Subcutaneous abdominal adipose tissue (tissue), 5 donors: Measurements from ENCODE around the gene PEAK3.
A peak's percentile ranks its signal among the peaks of the same experiment; 100 is the strongest.

Source experiments
- H3K27ac ChIP-seq: one replicate; pipeline ENCODE4 v1.7.0; 2013; ENCODE audit warnings: low read depth, mild to moderate bottlenecking, inconsistent platforms, low read length, moderate library complexity
- H3K27me3 ChIP-seq, 5 donors: one replicate each; pipeline ENCODE4 v1.7.0; 2013; ENCODE audit warnings: low read length in 5 of 5, inconsistent platforms in 1 of 5; ENCODE audit not compliant: control insufficient read depth in 5 of 5, insufficient read depth in 4 of 5
- H3K36me3 ChIP-seq, 5 donors: one replicate each; pipeline ENCODE4 v1.7.0; 2013; ENCODE audit warnings: low read length in 5 of 5; ENCODE audit not compliant: control insufficient read depth in 5 of 5, insufficient read depth in 5 of 5
- H3K4me1 ChIP-seq, 5 donors: one replicate each; pipeline ENCODE4 v1.7.0; 2013; ENCODE audit warnings: low read length in 5 of 5, mild to moderate bottlenecking in 3 of 5, moderate library complexity in 1 of 5; ENCODE audit not compliant: control insufficient read depth in 5 of 5, insufficient read depth in 5 of 5
- H3K4me3 ChIP-seq, 5 donors: one replicate each; pipeline ENCODE4 v1.7.0; 2013; ENCODE audit warnings: low read length in 5 of 5, low read depth in 1 of 5
- H3K9ac ChIP-seq, 5 donors: one replicate each; pipeline ENCODE4 v1.7.0; 2013; ENCODE audit warnings: low read length in 5 of 5, mild to moderate bottlenecking in 4 of 5, moderate library complexity in 3 of 5
- H3K9me3 ChIP-seq, 5 donors: one replicate each; pipeline ENCODE4 v1.7.0; 2013; ENCODE audit warnings: low read length in 5 of 5; ENCODE audit not compliant: control insufficient read depth in 5 of 5
- donor health status: healthy.
- donor health status: healthy.
- donor health status: healthy.
- donor health status: healthy.
- donor health status: healthy.

Gene PEAK3

GRCh38 chr19:2246801-2247361 lies 35.1 kb downstream of the PEAK3 start:
- Histone ChIP-seq H3K27me3 (peaks cover 21 to 25% (median 23%) of the 10 kb centered on the region in 5 donors), H3K4me1 (peaks cover 0 to 38% (median 27%) of the 10 kb centered on the region in 5 donors), H3K4me3 (no peak overlapping the region), H3K9me3 (no peaks in the 10 kb centered on the region), H3K27ac (no peak overlapping the region), H3K9ac (no peak overlapping the region), H3K36me3 (peaks cover 0 to 63% (median 57%) of the 10 kb centered on the region in 5 donors)

GRCh38 chr19:2246014-2246620 lies 35.9 kb downstream of the PEAK3 start:
- peaks cover under 1 to 39% (median 31%) of the 10 kb centered on the region in 5 donors for H3K4me1 ChIP-seq
- H3K36me3 ChIP-seq, result peaks cover 0 to 64% (median 60%) of the 10 kb centered on the region in 5 donors
- no peak overlapping the region for H3K4me3 ChIP-seq
- H3K27me3 ChIP-seq, result peaks cover 14 to 18% (median 16%) of the 10 kb centered on the region in 5 donors
- no peak overlapping the region for H3K9ac ChIP-seq
- no peak overlapping the region for H3K27ac ChIP-seq
- H3K9me3 ChIP-seq, result no peaks in the 10 kb centered on the region

- no peak overlapping the region for H3K4me3 ChIP-seq
- peaks cover 0 to 69% (median 60%) of the 10 kb centered on the region in 5 donors for H3K36me3 ChIP-seq
- H3K27ac ChIP-seq, result no peak overlapping the region
- H3K27me3 ChIP-seq, result peaks cover 8 to 10% (median 8%) of the 10 kb centered on the region in 5 donors
- no peak overlapping the region for H3K9ac ChIP-seq
- H3K9me3 ChIP-seq, result no peaks in the 10 kb centered on the region
- peaks cover 6 to 40% (median 32%) of the 10 kb centered on the region in 5 donors for H3K4me1 ChIP-seq
These were observed 36.7 kb downstream of the PEAK3 start for GRCh38 chr19:2245273-2245672.

GRCh38 chr19:2244486-2244885 lies 37.5 kb downstream of the PEAK3 start:
- H3K9me3 ChIP-seq, result no peaks in the 10 kb centered on the region
- peaks cover 7 to 45% (median 35%) of the 10 kb centered on the region in 5 donors for H3K4me1 ChIP-seq
- H3K27ac ChIP-seq, result no peak overlapping the region
- no peak overlapping the region for H3K9ac ChIP-seq
- H3K27me3 ChIP-seq, result peaks cover 0 to 2% (median 2%) of the 10 kb centered on the region in 5 donors
- H3K4me3 ChIP-seq, result no peak overlapping the region
- peaks cover 0 to 69% (median 60%) of the 10 kb centered on the region in 5 donors for H3K36me3 ChIP-seq

- H3K27me3 ChIP-seq, result peaks cover 0 to 2% (median 0%) of the 10 kb centered on the region in 5 donors
- no peak overlapping the region for H3K27ac ChIP-seq
- no peak overlapping the region for H3K9ac ChIP-seq
- H3K9me3 ChIP-seq, result no peaks in the 10 kb centered on the region
- peaks cover 0 to 69% (median 60%) of the 10 kb centered on the region in 5 donors for H3K36me3 ChIP-seq
- peaks cover 7 to 49% (median 39%) of the 10 kb centered on the region in 5 donors for H3K4me1 ChIP-seq
- H3K4me3 ChIP-seq, result no peak overlapping the region
These were observed 37.9 kb downstream of the PEAK3 start for GRCh38 chr19:2244125-2244411.

- no peak overlapping the region for H3K4me3 ChIP-seq
- peaks cover 0 to 64% (median 57%) of the 10 kb centered on the region in 5 donors for H3K36me3 ChIP-seq
- H3K9ac ChIP-seq, result no peak overlapping the region
- no peaks in the 10 kb centered on the region for H3K9me3 ChIP-seq
- H3K4me1 ChIP-seq, result peaks cover 7 to 55% (median 45%) of the 10 kb centered on the region in 5 donors
- no peak overlapping the region for H3K27ac ChIP-seq
- peaks cover 0 to 2% (median 0%) of the 10 kb centered on the region in 5 donors for H3K27me3 ChIP-seq
These were observed 38.5 kb downstream of the PEAK3 start for GRCh38 chr19:2243274-2244124.

- Histone ChIP-seq H3K27ac (no peak overlapping the region), H3K9ac (no peak overlapping the region), H3K27me3 (peaks cover 0 to 2% (median 0%) of the 10 kb centered on the region in 5 donors), H3K9me3 (no peaks in the 10 kb centered on the region), H3K4me3 (no peak overlapping the region), H3K36me3 (peaks cover 0 to 59% (median 55%) of the 10 kb centered on the region in 5 donors), H3K4me1 (peaks cover 7 to 62% (median 51%) of the 10 kb centered on the region in 5 donors)
These were observed 39.2 kb downstream of the PEAK3 start for GRCh38 chr19:2242816-2243215.

GRCh38 chr19:2242092-2242537 lies 39.9 kb downstream of the PEAK3 start:
- Histone ChIP-seq H3K27me3 (no peaks in the 10 kb centered on the region), H3K9ac (no peak overlapping the region), H3K27ac (no peak overlapping the region), H3K9me3 (no peaks in the 10 kb centered on the region), H3K4me1 (peaks cover 11 to 64% (median 56%) of the 10 kb centered on the region in 5 donors), H3K4me3 (no peak overlapping the region), H3K36me3 (peaks cover 0 to 52% (median 49%) of the 10 kb centered on the region in 5 donors)

GRCh38 chr19:2240881-2241760 lies 40.9 kb downstream of the PEAK3 start:
- peak overlapping the region; percentile 21 to 83 (median 46) for H3K9ac ChIP-seq
- peaks cover 11 to 62% (median 55%) of the 10 kb centered on the region in 5 donors for H3K4me1 ChIP-seq
- no peaks in the 10 kb centered on the region for H3K27me3 ChIP-seq
- peak overlapping the region in 2 of 5 donors; percentile 45 to 59 for H3K4me3 ChIP-seq
- no peak overlapping the region for H3K27ac ChIP-seq
- H3K36me3 ChIP-seq, result peaks cover 0 to 42% (median 39%) of the 10 kb centered on the region in 5 donors
- no peaks in the 10 kb centered on the region for H3K9me3 ChIP-seq
